ENCODE data around the gene C6orf136. TPM values are rescaled to one million over a fixed set of nuclear protein-coding genes. Genes with fewer than 3 reads are reported as not detected.

The C6orf136 gene
- polyA plus RNA-seq, 3 donors, result 2.0 to 18.4 (median 2.7) TPM

- H2AFZ ChIP-seq (ENCODE audit: insufficient read depth, low read depth, low read length, poor library complexity, severe bottlenecking), result no peak overlapping the region
- H3K27me3 ChIP-seq (ENCODE audit: control insufficient read depth in 2 of 2, insufficient read depth in 2 of 2, low read length in 2 of 2), result no peaks in the 10 kb centered on the region
- no peak for TF ChIP-seq CTCF (IDR thresholded peaks at IDR 0.05)
- H3K36me3 Mint-ChIP-seq, result peaks cover 63 to 83% of the 10 kb centered on the region in 2 donors
- no peak for DNase-seq
- peak overlapping the region; percentile 36 to 70 for H3K27ac ChIP-seq (ENCODE audit: low read depth in 1 of 2, low read length in 2 of 2)
- peak overlapping the region; percentile 67 to 99 (median 79) for H3K27ac Mint-ChIP-seq
- peaks cover 0 to 3% (median 0%) of the 10 kb centered on the region in 3 donors for H3K27me3 Mint-ChIP-seq (ENCODE audit: low read depth in 3 of 3)
- H3K9me3 ChIP-seq (replicated peaks in 1 of 2; ENCODE audit: control insufficient read depth in 1 of 2, insufficient read depth in 1 of 2, low read length in 2 of 2), result no peaks in the 10 kb centered on the region
- peak overlapping the region; percentile 70 to 77 for H3K4me3 Mint-ChIP-seq
- peak overlapping the region in 2 of 3 experiments; percentile 16 to 100 for H3K4me3 ChIP-seq (replicated peaks in 1 of 3; ENCODE audit: low read depth in 2 of 3, low read length in 3 of 3)
- no peak overlapping the region for H3K9ac ChIP-seq (ENCODE audit: insufficient read depth, low read length, poor library complexity, severe bottlenecking)
- H3K4me1 ChIP-seq (ENCODE audit: control insufficient read depth in 1 of 2, insufficient read depth in 2 of 2, low read length in 2 of 2), result peaks cover 41 to 53% of the 10 kb centered on the region in 2 donors
- peaks cover 43 to 45% of the 10 kb centered on the region in 2 donors for H3K36me3 ChIP-seq (replicated peaks in 1 of 2; ENCODE audit: control insufficient read depth in 1 of 2, insufficient read depth in 2 of 2, low read length in 2 of 2)
- 53% methylated on average over 3 of the region's 7 CpGs for WGBS (ENCODE audit: insufficient coverage)
- peaks cover 0 to 2% (median 0%) of the 10 kb centered on the region in 7 donors for H3K9me3 Mint-ChIP-seq
- peaks cover 48% of the 10 kb centered on the region for H3K4me1 Mint-ChIP-seq
- peak overlapping the region; percentile 100 for H3K4me2 ChIP-seq (replicated peaks; ENCODE audit: extremely low read depth, low read length, poor library complexity, severe bottlenecking)
- peaks cover 89% of the 10 kb centered on the region for H4K20me1 ChIP-seq (ENCODE audit: insufficient read depth, low read length)
- intact Hi-C loops (cut with micrococcal nuclease), result loop anchor here (1.0 to 5.0 kb wide), 3 partner anchors 42 to 197 kb away; partner anchors contain the start of genes MRPS18B (in 1 of the 2) and PPP1R10 (in 1 of the 2)
- peaks cover 79% of the 10 kb centered on the region for H3K79me2 ChIP-seq (ENCODE audit: insufficient read depth, low read length)
These were observed 33.0 kb downstream of the C6orf136 start for GRCh38 chr6:30679765-30680535.

- Histone ChIP-seq H3K4me2 (replicated peaks; ENCODE audit: extremely low read depth, low read length, poor library complexity, severe bottlenecking) (peak overlapping the region; percentile 100), H2AFZ (ENCODE audit: insufficient read depth, low read depth, low read length, poor library complexity, severe bottlenecking) (no peak overlapping the region), H3K27me3 (ENCODE audit: control insufficient read depth in 2 of 2, insufficient read depth in 2 of 2, low read length in 2 of 2) (no peaks in the 10 kb centered on the region), H3K9ac (ENCODE audit: insufficient read depth, low read length, poor library complexity, severe bottlenecking) (peak overlapping the region; percentile 99), H4K20me1 (ENCODE audit: insufficient read depth, low read length) (peaks cover 92% of the 10 kb centered on the region), H3K4me3 (replicated peaks in 1 of 3; ENCODE audit: low read depth in 2 of 3, low read length in 3 of 3) (peak overlapping the region; percentile 96 to 100 (median 96)), H3K27ac (ENCODE audit: low read depth in 1 of 2, low read length in 2 of 2) (peak overlapping the region; percentile 99), H3K36me3 (replicated peaks in 1 of 2; ENCODE audit: control insufficient read depth in 1 of 2, insufficient read depth in 2 of 2, low read length in 2 of 2) (peaks cover 33 to 34% of the 10 kb centered on the region in 2 donors), H3K79me2 (ENCODE audit: insufficient read depth, low read length) (peaks cover 97% of the 10 kb centered on the region), H3K9me3 (replicated peaks in 1 of 2; ENCODE audit: control insufficient read depth in 1 of 2, insufficient read depth in 1 of 2, low read length in 2 of 2) (no peaks in the 10 kb centered on the region), H3K4me1 (ENCODE audit: control insufficient read depth in 1 of 2, insufficient read depth in 2 of 2, low read length in 2 of 2) (peaks cover 46 to 62% of the 10 kb centered on the region in 2 donors)
- H3K4me3 Mint-ChIP-seq, result peak overlapping the region; percentile 94 to 99
- peaks cover 0 to 3% (median 0%) of the 10 kb centered on the region in 3 donors for H3K27me3 Mint-ChIP-seq (ENCODE audit: low read depth in 3 of 3)
- WGBS (ENCODE audit: insufficient coverage), result 0% methylated on average over 1 of the region's 4 CpGs
- no peak for DNase-seq
- peaks cover 58 to 75% of the 10 kb centered on the region in 2 donors for H3K36me3 Mint-ChIP-seq
- intact Hi-C loops (cut with micrococcal nuclease), result loop anchor here in 1 of 2 donors (5.0 kb wide), 1 partner anchor 64 kb away; the partner anchor contains the start of genes MRPS18B and PPP1R10
- peak overlapping the region; percentile 97 to 100 (median 99) for H3K27ac Mint-ChIP-seq
- no peak for TF ChIP-seq CTCF (IDR thresholded peaks at IDR 0.05)
- H3K9me3 Mint-ChIP-seq, result peaks cover 0 to 1% (median 0%) of the 10 kb centered on the region in 7 donors
- H3K4me1 Mint-ChIP-seq, result peaks cover 47% of the 10 kb centered on the region
These were observed 34.8 kb downstream of the C6orf136 start for GRCh38 chr6:30681766-30682142.
